Fibroblast of the aortic adventitia (primary cell): ENCODE data around the gene PTGER2. TPM values are rescaled to one million over a fixed set of nuclear protein-coding genes. Genes with fewer than 3 reads are reported as not detected.

Experiments
- DNase-seq: peaks from one replicate; pipeline ENCODE4 v3.0.0-alpha.2; 2010; ENCODE audit warnings: low read depth
- H3K4me3 ChIP-seq: 2 replicates; pipeline ENCODE4 v1.5.1; 2011; ENCODE audit warnings: low read depth, mild to moderate bottlenecking, control low read depth, low read length, moderate library complexity
- CTCF ChIP-seq: IDR thresholded peaks from 2 replicates; pipeline ENCODE4 v1.5.1; 2011; ENCODE audit warnings: mild to moderate bottlenecking, low read length, control low read depth, inconsistent platforms; ENCODE audit not compliant: insufficient read depth
- total RNA-seq: library from RNA; depleted of rRNA; stranded (reverse); fragments of >200 nt; gene quantifications from 2 replicates; pipeline ENCODE4 v1.2.3, GENCODE V29; 2012; ENCODE audit warnings: low replicate concordance

PTGER2 gene
- total RNA-seq, 1 donor: 50.1 TPM

GRCh38 chr14:52363961-52364360 lies 49.8 kb downstream of the PTGER2 start:
- H3K4me3 ChIP-seq: no peak overlapping the region
- no peak for DNase-seq
- no peak for TF ChIP-seq CTCF

GRCh38 chr14:52365071-52365470 lies 51.0 kb downstream of the PTGER2 start:
- peak; percentile 36 for DNase-seq
- no peak for TF ChIP-seq CTCF

GRCh38 chr14:52366796-52367315 lies 52.7 kb downstream of the PTGER2 start:
- DNase-seq: no peak
- TF ChIP-seq CTCF: no peak
- no peak overlapping the region for H3K4me3 ChIP-seq

More at GRCh38 chr14:52365071-52365470, 51.0 kb downstream of the PTGER2 start:
- H3K4me3 ChIP-seq: no peak overlapping the region

- peak; percentile 95 for DNase-seq
- no peak for TF ChIP-seq CTCF
- H3K4me3 ChIP-seq: no peak overlapping the region
These were observed 55.2 kb downstream of the PTGER2 start for GRCh38 chr14:52369305-52369801.

GRCh38 chr14:52370406-52370935 lies 56.4 kb downstream of the PTGER2 start:
- no peak overlapping the region for H3K4me3 ChIP-seq
- no peak for DNase-seq
- TF ChIP-seq CTCF: no peak

- no peak for DNase-seq
- TF ChIP-seq CTCF: no peak
- H3K4me3 ChIP-seq: no peak overlapping the region
These were observed 63.8 kb downstream of the PTGER2 start for GRCh38 chr14:52377940-52378339.

Other genes starting within 250 kb of the PTGER2 start
- 146 and 370 TPM in 2 replicates for gene NID2, start 245.3 kb upstream of the PTGER2 start, total RNA-seq
- 1.8 and 2.5 TPM in 2 replicates for gene PTGDR, start 46.6 kb upstream of the PTGER2 start, total RNA-seq
- 6.9 and 9.4 TPM in 2 replicates for gene TXNDC16, start 238.2 kb downstream of the PTGER2 start, total RNA-seq
- gene GPR137C, start 238.5 kb downstream of the PTGER2 start, total RNA-seq: 0.49 and 1.7 TPM in 2 replicates